Vagina (tissue), 2 donors: Measurements from ENCODE around the gene ARID5B.

Experiments used
- POLR2AphosphoS5 ChIP-seq, 2 donors: sonication (generic); formaldehyde crosslinking; IDR thresholded peaks; one replicate each; pipeline ENCODE4 v1.9.0; 2017; ENCODE audit warnings: antibody characterized with exemption in 2 of 2, mild to moderate bottlenecking in 2 of 2, low read depth in 1 of 2; ENCODE audit not compliant: insufficient read depth in 1 of 2
- TF ChIP-seq, protein P1 (sequence below), 3 experiments: fragments of 450-650 bp in 2 of 3; fragments of 200-600 bp in 1 of 3; sonication (generic) in 1 of 3; IDR thresholded peaks; one replicate each; pipeline ENCODE4 v1.5.1; 2017 to 2019; ENCODE audit warnings: antibody characterized with exemption in 3 of 3, mild to moderate bottlenecking in 2 of 3, moderate library complexity in 2 of 3

DNA sequence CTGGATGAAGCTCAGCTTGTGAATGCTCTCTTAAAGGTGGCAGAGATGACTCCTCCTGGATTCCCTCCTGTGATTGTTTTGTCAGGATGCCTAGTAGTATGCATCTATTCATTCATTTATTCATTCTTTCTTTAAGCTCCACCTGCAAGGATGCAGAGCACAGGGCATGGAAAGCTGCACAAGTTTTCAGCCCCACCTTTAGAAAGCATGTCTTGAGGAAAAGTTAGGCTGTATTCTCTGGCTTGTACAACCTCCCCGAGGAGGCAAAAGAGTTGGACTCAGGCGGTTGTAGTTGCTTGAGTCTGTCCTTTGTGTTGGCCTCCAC, 22.4 kb downstream of the ARID5B start:
- TF ChIP-seq, protein P1, sequence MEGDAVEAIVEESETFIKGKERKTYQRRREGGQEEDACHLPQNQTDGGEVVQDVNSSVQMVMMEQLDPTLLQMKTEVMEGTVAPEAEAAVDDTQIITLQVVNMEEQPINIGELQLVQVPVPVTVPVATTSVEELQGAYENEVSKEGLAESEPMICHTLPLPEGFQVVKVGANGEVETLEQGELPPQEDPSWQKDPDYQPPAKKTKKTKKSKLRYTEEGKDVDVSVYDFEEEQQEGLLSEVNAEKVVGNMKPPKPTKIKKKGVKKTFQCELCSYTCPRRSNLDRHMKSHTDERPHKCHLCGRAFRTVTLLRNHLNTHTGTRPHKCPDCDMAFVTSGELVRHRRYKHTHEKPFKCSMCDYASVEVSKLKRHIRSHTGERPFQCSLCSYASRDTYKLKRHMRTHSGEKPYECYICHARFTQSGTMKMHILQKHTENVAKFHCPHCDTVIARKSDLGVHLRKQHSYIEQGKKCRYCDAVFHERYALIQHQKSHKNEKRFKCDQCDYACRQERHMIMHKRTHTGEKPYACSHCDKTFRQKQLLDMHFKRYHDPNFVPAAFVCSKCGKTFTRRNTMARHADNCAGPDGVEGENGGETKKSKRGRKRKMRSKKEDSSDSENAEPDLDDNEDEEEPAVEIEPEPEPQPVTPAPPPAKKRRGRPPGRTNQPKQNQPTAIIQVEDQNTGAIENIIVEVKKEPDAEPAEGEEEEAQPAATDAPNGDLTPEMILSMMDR (IDR thresholded peaks at IDR 0.05) = no peak
- TF ChIP-seq POLR2AphosphoS5 (IDR thresholded peaks at IDR 0.05; ENCODE audit: insufficient read depth in 1 of 2, low read depth in 1 of 2) = no peak
